GM12892 (cell line): Measurements from ENCODE around the gene PPP4C.

Source experiments
- DNase-seq: peaks from one replicate; pipeline ENCODE4 v3.0.0; 2011; ENCODE audit not compliant: insufficient read length
- FAIRE-seq: peaks from 2 replicates; lab custom pipeline; 2011; peaks lifted over from hg19 to GRCh38; lab: Jason Lieb, UNC
- POLR2A ChIP-seq: IDR thresholded peaks from 2 replicates; pipeline ENCODE4 v1.6.1; 2011; ENCODE audit warnings: low read depth, low read length, control low read depth

The PPP4C gene

DNA sequence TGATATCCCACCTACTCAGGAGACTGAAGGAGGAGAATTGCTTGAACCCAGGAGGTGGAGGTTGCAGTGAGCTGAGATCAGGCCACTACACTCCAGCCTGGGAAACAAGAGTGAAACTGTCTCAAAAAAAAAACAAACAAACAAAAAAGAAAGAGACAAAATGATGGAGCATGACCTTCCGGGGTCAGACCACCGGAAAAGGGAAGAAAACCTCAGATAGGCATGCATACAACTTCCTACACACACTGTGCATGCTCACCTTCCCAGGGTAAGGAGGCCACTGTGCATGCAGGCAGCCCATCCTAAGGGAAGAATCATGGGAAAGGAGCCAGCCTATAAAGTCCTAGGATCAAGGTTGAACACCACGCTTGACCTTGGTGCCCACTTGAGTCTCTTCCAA lies 56.8 kb downstream of the PPP4C start:
- no peak for DNase-seq
- no peak for TF ChIP-seq POLR2A
- no peak for FAIRE-seq
